Mononuclear cell (primary cell): ENCODE measurements around the gene RPP38. TPM values are rescaled to one million over a fixed set of nuclear protein-coding genes. Genes with fewer than 3 reads are reported as not detected.

Experiments used
- H3K27me3 ChIP-seq: 2 replicates; pipeline ENCODE4 v1.6.0; 2011; ENCODE audit warnings: low read length, control low read depth; ENCODE audit not compliant: insufficient read depth
- H3K4me1 ChIP-seq: 2 replicates; pipeline ENCODE4 v1.5.1; 2011; ENCODE audit warnings: mild to moderate bottlenecking, low read length, control low read depth; ENCODE audit not compliant: insufficient read depth
- H3K4me3 ChIP-seq: 2 replicates; pipeline ENCODE4 v1.5.1; 2011; ENCODE audit warnings: mild to moderate bottlenecking, low read length, moderate library complexity
- H3K9me3 ChIP-seq: 2 replicates; pipeline ENCODE4 v1.5.1; 2011; ENCODE audit warnings: low read depth, mild to moderate bottlenecking, control low read depth, low read length
- total RNA-seq: library from RNA; depleted of rRNA; stranded (reverse); fragments of >200 nt; gene quantifications from one replicate; pipeline ENCODE4 v1.2.3, GENCODE V29; 2012

RPP38 gene
- total RNA-seq, 1 donor, result 15.6 TPM

- Histone ChIP-seq H3K4me3 (peak within 1 kb of the TSS; percentile 14), H3K9me3 (no peaks in the 10 kb centered on the region), H3K27me3 (no peaks in the 10 kb centered on the region), H3K4me1 (peaks cover 9% of the 10 kb centered on the region)
Measured at GRCh38 chr10:15088428-15089261, 8.5 kb upstream of the RPP38 start, which contains the start of gene ACBD7. TSS of gene ACBD7 (minus strand) at chr10:15088776. CDS start at chr10:15088728, 48 bp downstream.

- H3K27me3 ChIP-seq, result no peaks in the 10 kb centered on the region
- H3K9me3 ChIP-seq, result no peaks in the 10 kb centered on the region
- no peak overlapping the region for H3K4me3 ChIP-seq
- H3K4me1 ChIP-seq, result peaks cover 12% of the 10 kb centered on the region
Measured at GRCh38 chr10:15091418-15091817, 5.7 kb upstream of the RPP38 start.

GRCh38 chr10:15092855-15093408 is 4.2 kb upstream of the RPP38 start:
- no peaks in the 10 kb centered on the region for H3K9me3 ChIP-seq
- peaks cover 18% of the 10 kb centered on the region for H3K4me1 ChIP-seq
- H3K4me3 ChIP-seq, result no peak overlapping the region
- no peaks in the 10 kb centered on the region for H3K27me3 ChIP-seq

DNA sequence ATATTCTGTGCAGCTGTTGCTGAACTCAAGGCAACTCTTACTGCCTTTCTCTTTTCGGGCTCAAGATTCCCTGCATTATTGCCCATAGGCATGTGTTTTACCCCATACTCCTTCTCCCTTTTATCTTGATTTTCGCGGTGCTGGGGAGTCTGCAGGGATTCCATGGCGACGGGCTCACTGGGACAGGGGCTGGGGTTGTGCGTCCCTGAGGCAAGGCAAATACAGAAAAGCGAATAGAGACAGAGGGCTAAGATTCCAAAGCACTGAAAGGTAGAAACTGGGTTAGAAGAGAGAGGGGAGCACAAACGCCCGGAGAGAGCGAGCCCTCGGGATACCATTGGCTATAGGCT is 519 bp upstream of the RPP38 start:
- H3K4me3 ChIP-seq, result peak overlapping the region; percentile 79
- no peaks in the 10 kb centered on the region for H3K9me3 ChIP-seq
- peaks cover 33% of the 10 kb centered on the region for H3K4me1 ChIP-seq
- H3K27me3 ChIP-seq, result no peaks in the 10 kb centered on the region

GRCh38 chr10:15099886-15100285 is 2.7 kb downstream of the RPP38 start:
- Histone ChIP-seq H3K4me1 (peaks cover 33% of the 10 kb centered on the region), H3K4me3 (no peak overlapping the region)

GRCh38 chr10:15103513-15103912 is 6.4 kb downstream of the RPP38 start:
- Histone ChIP-seq H3K4me1 (peaks cover 18% of the 10 kb centered on the region), H3K9me3 (no peaks in the 10 kb centered on the region), H3K27me3 (no peaks in the 10 kb centered on the region), H3K4me3 (no peak overlapping the region)

More at GRCh38 chr10:15099886-15100285, 2.7 kb downstream of the RPP38 start:
- H3K9me3 ChIP-seq, result no peaks in the 10 kb centered on the region
- no peaks in the 10 kb centered on the region for H3K27me3 ChIP-seq

GRCh38 chr10:15106352-15107013 is 9.3 kb downstream of the RPP38 start:
- Histone ChIP-seq H3K4me1 (no peaks in the 10 kb centered on the region), H3K27me3 (no peaks in the 10 kb centered on the region), H3K4me3 (no peak overlapping the region), H3K9me3 (no peaks in the 10 kb centered on the region)

DNA sequence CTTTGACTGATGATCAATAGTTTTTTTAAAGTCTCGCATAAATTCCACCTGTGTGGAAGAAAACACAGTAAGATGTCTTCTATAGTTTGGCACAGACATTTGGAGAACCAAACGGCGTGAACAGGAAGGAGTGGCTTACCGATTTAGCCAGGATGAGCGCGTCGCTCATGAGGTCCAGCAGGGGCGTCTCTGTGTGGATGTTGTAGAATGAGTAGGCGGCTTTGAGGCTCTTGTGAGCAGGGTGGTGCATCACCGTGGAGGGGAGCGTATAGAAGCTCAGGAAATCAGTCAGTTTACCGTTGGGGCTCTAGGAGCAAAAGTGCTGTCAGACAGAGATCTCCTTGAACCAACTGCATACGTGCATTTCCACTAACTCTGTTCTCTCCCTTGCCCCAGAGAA is 15.5 kb downstream of the RPP38 start:
- Histone ChIP-seq H3K9me3 (no peaks in the 10 kb centered on the region), H3K27me3 (no peaks in the 10 kb centered on the region), H3K4me3 (no peak overlapping the region), H3K4me1 (no peaks in the 10 kb centered on the region)

DNA sequence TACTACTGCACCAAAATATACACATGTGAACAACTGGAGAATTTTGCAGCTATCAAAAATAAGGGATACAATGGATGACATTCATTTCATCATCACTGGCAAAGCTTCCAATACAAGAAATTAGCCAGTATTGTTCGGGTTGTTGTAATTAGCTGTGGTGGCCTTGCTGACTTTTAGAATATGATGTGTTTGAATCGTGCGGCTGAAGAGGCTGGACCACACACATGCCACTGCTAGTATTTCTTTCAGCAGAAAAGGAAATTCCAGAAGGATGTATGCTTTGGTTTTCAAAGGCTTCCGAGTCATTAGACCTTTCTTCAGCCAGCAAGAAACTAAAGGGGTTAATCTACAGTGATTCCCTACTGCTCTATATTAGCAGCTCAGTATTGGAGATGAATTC is 16.6 kb downstream of the RPP38 start:
- Histone ChIP-seq H3K9me3 (no peaks in the 10 kb centered on the region), H3K27me3 (no peaks in the 10 kb centered on the region), H3K4me1 (no peaks in the 10 kb centered on the region), H3K4me3 (no peak overlapping the region)

DNA sequence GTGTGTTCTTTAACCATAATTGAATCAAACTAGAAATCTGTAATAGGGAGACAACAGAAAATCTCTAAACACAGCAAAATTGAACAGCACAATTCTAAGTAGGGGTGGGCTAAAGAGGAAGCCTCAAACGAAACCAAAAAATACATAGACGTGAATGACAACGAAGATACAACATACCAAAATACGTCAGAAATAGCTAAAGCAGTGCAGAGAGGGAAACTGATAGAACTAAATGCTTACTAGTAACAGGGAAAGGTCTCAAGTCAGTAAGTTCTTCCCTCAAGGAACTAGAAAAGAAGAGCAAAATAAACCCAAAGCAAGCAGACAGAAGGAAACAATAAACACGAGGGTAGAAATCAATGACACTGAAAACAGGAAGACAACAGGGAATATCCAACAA is 19.1 kb downstream of the RPP38 start:
- Histone ChIP-seq H3K4me1 (no peaks in the 10 kb centered on the region), H3K27me3 (no peaks in the 10 kb centered on the region), H3K9me3 (no peaks in the 10 kb centered on the region), H3K4me3 (no peak overlapping the region)

- Histone ChIP-seq H3K9me3 (no peaks in the 10 kb centered on the region), H3K27me3 (no peaks in the 10 kb centered on the region), H3K4me1 (no peaks in the 10 kb centered on the region), H3K4me3 (no peak overlapping the region)
Measured at GRCh38 chr10:15118615-15119014, 21.5 kb downstream of the RPP38 start.

GRCh38 chr10:15120523-15120922 is 23.4 kb downstream of the RPP38 start:
- H3K9me3 ChIP-seq, result no peaks in the 10 kb centered on the region
- H3K4me1 ChIP-seq, result no peaks in the 10 kb centered on the region
- H3K27me3 ChIP-seq, result no peaks in the 10 kb centered on the region
- no peak overlapping the region for H3K4me3 ChIP-seq

DNA sequence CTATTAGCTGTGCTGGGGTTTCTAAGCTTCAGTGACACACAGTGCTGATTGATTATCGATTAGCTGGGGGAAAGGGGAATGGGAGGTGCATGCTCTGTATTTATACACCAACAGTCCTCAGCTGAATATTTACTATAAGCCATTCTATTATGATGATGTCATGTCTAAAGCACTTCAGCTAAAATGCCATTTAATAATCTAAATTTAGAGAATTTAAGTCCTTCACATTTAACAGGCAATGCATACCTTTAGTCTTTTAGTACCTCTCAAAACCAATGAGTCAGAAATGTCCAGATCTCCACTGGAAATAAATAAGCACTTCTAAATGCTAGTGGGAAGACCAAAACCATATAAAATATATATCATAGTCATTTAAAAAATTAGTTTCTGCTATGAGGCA is 24.6 kb downstream of the RPP38 start:
- H3K4me3 ChIP-seq, result no peak overlapping the region
- no peaks in the 10 kb centered on the region for H3K4me1 ChIP-seq
- H3K27me3 ChIP-seq, result no peaks in the 10 kb centered on the region
- no peaks in the 10 kb centered on the region for H3K9me3 ChIP-seq

DNA sequence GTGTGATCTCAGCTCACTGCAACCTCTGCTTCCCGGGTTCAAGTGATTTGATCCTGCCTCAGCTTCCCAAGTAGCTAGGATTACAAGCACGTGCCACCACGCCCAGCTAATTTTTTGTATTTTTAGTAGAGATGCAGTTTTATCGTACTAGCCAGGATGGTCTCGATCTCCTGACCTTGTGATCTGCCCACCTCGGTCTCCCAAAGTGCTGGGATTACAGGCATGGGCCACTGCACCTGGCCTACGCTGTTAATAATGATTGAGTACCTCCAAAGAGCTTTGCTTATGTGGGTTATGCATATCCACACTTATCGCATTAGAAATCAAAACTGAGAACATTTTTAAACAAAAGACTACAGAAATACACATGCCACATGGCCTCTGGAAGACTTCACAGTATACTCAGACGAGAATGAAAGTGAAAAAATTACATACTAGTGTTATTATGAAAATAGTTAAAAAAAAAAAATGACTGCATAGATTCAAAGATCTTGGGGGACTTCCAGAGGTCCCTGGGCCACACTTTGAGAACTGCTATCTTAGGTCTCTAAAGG is 25.4 kb downstream of the RPP38 start:
- no peaks in the 10 kb centered on the region for H3K27me3 ChIP-seq
- no peaks in the 10 kb centered on the region for H3K4me1 ChIP-seq
- no peak overlapping the region for H3K4me3 ChIP-seq
- H3K9me3 ChIP-seq, result no peaks in the 10 kb centered on the region

DNA sequence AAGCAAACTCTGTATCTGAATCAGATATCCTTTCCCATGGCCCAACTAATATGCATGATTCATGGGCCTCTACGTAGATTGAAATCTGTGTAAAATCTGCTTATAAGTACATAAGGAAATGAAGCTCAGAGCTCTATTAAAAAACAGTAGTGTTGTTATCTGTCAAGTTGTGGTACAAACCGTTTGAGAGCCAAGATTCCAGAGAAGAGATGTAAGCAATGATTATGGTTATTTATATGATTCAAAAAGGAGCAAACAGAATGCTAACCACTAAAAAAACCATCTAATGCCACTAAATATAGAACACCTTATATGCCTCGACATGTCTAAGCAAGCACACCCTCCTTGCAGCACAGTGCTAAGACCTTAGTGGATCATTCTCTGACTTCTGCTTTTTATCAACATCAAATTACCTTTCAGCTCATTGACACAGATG is 26.6 kb downstream of the RPP38 start:
- Histone ChIP-seq H3K9me3 (no peaks in the 10 kb centered on the region), H3K27me3 (no peaks in the 10 kb centered on the region), H3K4me3 (no peak overlapping the region), H3K4me1 (no peaks in the 10 kb centered on the region)
